ENCODE data around the gene PRDM9. TPM values are rescaled to one million over a fixed set of nuclear protein-coding genes. Genes with fewer than 3 reads are reported as not detected.
"Not testable (repeated sequence)": the region's sequence is repeated elsewhere in the genome, so short reads cannot be mapped to it uniquely, and the experiment has no call there.

The PRDM9 gene
- total and polyA plus RNA-seq, 2 of the 8 experiments (the other 6 are each of a cell fraction or from before 2014, with no cell fraction given): not detected

GRCh38 chr5:23510434-23510833 is 3.0 kb downstream of the PRDM9 start:
- H3K4ac ChIP-seq (replicated peaks; ENCODE audit: insufficient read length, low read depth, low read length); DNase-seq (ENCODE audit: low read depth in 1 of 2, low spot score in 2 of 2); H3K79me1 ChIP-seq (ENCODE audit: low read depth, low read length); H3K79me2 ChIP-seq (ENCODE audit: control insufficient read depth in 1 of 2, insufficient read depth in 2 of 2, low read length in 2 of 2); H3K23ac ChIP-seq (ENCODE audit: insufficient read length); H3K4me3 ChIP-seq (ENCODE audit: extremely low read depth in 1 of 4, insufficient read depth in 2 of 4, low read depth in 3 of 4, low read length in 4 of 4); H4K5ac ChIP-seq (ENCODE audit: insufficient read length, low read depth, low read length); H2AK5ac ChIP-seq (ENCODE audit: low read depth, low read length); H2BK12ac ChIP-seq (ENCODE audit: low read depth, low read length); H3K14ac ChIP-seq (ENCODE audit: insufficient read length); H3K18ac ChIP-seq (ENCODE audit: extremely low read depth, low read length); H4K20me1 ChIP-seq (replicated peaks in 1 of 2; ENCODE audit: control insufficient read depth in 1 of 2, insufficient read depth in 2 of 2, low read length in 2 of 2); H3K9ac ChIP-seq (replicated peaks in 1 of 4; ENCODE audit: extremely low read depth in 1 of 4, low read depth in 3 of 4, low read length in 3 of 4); H2BK20ac ChIP-seq (ENCODE audit: low read length); H3K27me3 ChIP-seq (replicated peaks in 1 of 4; ENCODE audit: control insufficient read depth in 3 of 4, extremely low read depth in 1 of 4, insufficient read depth in 3 of 4, low read length in 3 of 4); H3K9me3 ChIP-seq (ENCODE audit: insufficient read depth in 2 of 2, low read depth in 1 of 2, low read length in 1 of 2); H2AFZ ChIP-seq (ENCODE audit: low read length); H3K36me3 ChIP-seq (ENCODE audit: control insufficient read depth in 2 of 4, insufficient read depth in 4 of 4, low read length in 3 of 4); H3K27ac ChIP-seq (ENCODE audit: low read depth, low read length); H2BK15ac ChIP-seq (ENCODE audit: low read length); H3K4me2 ChIP-seq (ENCODE audit: insufficient read depth in 1 of 2, low read depth in 2 of 2, low read length in 2 of 2); H3K23me2 ChIP-seq (ENCODE audit: low read depth, low read length); H3K56ac ChIP-seq (replicated peaks; ENCODE audit: insufficient read length, low read depth, low read length); H3K4me1 ChIP-seq (replicated peaks in 1 of 4; ENCODE audit: control insufficient read depth in 3 of 4, insufficient read depth in 4 of 4, low read length in 3 of 4); H2BK5ac ChIP-seq (ENCODE audit: low read depth, low read length); FAIRE-seq; POLR2A ChIA-PET (ENCODE audit: partially characterized antibody); H4K91ac ChIP-seq (replicated peaks; ENCODE audit: insufficient read length, low read length); H4K8ac ChIP-seq (ENCODE audit: extremely low read depth, insufficient read depth, low read length); H2BK120ac ChIP-seq (replicated peaks; ENCODE audit: low read depth, low read length): not testable (repeated sequence)
- WGBS, 2 experiments (ENCODE audit: extremely low coverage in 1 of 2, insufficient coverage in 1 of 2, insufficient read length in 1 of 2, insufficient replicate concordance in 2 of 2, low coverage in 1 of 2, low lambda C conversion rate in 2 of 2, missing lambda C conversion rate in 1 of 2): 96% methylated on average over 4 of the region's 5 CpGs; no CpG with 5 or more reads in 1 of the 2 experiments
- CTCF ChIA-PET (ENCODE audit: partially characterized antibody): interaction anchor here (0.6 to 1.1 kb wide), 3 partner anchors 9 to 333 kb away, joined by 3 to 4 read pairs (median 4); no protein-coding TSS in a partner anchor

Measured in H1 (cell line).